Measurements from ENCODE around the gene IYD.
"Not testable (repeated sequence)": the region's sequence is repeated elsewhere in the genome, so short reads cannot be mapped to it uniquely, and the experiment has no call there.

Gene IYD

DNA sequence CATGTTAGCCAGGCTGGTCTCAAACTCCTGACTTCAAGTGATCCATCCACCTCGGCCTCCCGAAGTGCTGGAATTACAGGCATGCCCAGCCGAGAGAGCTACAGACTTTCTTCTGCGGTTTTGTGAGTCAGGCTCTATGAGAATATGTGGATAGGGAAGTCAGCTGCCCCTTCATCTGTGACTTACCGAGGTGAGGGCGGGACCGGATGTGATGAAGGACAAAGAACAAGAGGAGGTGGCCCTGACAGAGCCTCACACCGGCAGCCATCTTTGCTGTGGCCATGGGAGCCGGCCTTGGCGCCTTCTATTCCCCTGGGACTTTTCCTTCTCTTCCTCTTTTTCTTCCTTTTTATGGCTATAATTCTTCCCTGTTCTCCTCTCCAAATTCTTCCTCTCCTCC lies 67.0 kb downstream of the IYD start:
- DNase-seq, result no peak

DNA sequence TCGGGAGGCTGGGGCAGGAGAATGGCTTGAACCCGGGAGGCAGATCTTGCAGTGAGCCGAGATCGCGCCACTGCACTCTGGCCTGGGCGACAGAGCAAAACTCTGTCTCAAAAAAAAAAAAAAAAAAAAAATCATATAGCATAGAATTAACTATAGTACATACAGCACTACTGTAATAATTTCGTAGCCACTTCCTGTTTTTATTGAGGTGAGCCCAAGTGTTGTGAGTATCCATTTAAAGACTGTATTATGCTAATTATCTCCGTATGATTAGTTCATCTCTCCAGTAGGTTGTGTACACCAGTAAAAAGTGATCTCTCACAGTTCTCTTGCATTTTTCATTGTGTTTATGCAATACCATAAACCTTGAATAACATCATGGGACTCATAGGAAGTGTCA lies 70.6 kb downstream of the IYD start:
- no peak for DNase-seq

DNA sequence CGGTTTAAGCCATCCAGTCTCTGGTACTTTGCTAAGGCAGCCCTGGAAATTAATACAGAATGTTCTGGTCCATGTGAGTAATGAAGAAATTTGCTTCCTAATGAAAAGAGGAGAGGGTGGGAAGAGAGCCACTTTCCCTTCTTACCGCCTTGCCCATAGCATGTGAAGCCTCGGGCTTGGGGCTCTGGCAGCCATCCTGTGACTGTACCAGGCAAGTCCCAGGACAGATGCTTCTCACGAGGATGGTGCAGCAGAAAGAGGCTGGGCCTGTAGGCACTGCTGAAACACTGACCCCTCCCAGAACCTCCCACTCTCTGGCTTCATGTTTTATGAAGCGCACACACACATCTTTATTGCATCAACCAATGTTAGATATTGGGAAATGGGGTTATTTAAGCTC lies 74.8 kb downstream of the IYD start:
- DNase-seq, result no peak

DNA sequence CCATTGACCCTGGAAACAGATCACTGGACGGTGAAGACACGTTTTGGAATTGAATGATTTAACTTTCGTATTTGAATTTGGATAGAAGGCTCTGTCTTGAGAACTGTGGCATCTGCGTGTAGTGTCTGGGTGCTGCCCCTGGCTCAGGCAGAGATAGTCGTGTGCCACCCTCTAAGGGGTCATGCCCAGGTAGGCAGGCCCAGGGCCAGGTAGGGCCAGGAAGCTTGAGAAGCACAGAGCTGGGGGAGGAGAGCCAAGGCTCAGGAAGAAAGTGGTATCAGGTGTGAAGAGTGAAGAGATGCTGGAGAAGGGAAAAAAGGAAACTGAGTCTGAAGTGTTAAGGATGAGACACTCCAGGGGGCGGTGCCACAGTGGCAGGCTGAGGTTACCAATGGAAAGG lies 75.5 kb downstream of the IYD start:
- DNase-seq, result no peak

DNA sequence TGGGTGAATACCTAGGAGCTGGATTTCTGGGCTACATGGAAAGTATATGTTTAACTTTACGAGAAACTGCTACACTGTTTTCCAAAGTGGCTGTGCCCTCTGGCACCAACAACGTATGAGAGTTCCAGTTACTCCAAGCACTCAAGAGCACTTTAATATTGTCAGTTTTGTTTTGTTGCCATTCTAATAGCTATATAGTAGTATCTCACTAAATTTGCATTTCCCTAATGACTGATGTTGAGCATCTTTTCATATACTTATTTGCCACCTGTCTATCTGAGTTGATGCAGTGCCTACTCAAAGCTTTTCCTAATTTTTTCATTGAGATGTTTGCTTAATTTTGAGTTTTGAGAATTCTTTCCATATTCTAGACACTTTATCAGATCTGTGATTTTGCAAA lies 76.7 kb downstream of the IYD start:
- no peak for DNase-seq

DNA sequence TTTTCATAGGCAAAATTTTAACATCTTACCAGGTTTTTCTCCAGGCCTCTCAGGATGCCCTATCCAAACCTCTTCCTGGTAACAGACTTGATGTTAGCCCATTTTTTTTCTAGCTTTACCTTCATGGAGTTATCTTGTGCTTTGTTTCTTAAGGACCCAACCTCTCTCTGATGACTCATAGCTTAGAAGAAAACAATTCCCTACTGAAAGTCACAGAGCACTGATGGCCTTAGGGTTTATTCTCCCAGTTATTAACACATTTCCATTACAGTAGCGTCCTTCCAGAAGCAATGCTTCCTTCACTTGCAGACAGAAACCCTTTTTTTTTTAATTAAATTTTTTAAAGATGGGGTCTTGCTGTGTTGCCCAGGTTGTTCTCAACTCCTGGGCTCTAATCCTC lies 79.4 kb downstream of the IYD start:
- no peak for DNase-seq

DNA sequence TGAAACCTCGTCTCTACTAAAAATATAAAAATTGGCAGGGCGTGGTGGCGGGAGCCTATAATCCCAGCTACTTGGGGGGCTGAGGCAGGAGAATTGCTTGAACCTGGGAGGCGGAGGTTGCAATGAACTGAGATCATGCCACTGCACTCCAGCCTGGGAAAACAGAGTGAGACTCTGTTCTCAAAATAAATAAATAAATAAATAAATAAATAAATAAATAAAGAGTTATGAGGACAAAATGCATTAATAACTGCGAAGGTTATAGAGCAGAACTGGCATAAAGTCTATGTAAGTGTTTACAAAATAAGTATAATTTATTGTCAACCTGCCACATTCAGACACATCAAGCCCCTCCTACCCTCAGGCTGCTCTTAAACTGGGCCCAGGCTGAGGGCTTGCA lies 80.2 kb downstream of the IYD start:
- not testable (repeated sequence) for DNase-seq

DNA sequence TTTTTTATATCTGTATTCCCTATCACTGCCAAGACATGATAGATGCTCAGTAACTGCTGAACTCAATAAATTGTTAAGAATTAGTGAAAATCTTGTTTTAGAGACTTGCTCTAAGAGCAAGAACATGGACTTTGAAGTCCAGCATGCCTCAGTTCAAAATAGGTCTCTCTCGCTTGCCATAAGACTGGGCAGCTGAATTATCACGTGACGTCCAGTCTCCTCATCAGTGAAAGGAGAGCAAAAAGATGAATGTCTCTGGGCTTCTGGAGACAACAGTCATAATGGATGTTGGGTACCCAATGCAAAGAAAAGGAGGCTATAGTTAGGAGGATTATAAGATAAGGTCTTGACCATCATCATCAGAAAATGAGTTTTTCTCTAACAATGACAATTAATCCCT lies 82.1 kb downstream of the IYD start:
- no peak for DNase-seq

DNA sequence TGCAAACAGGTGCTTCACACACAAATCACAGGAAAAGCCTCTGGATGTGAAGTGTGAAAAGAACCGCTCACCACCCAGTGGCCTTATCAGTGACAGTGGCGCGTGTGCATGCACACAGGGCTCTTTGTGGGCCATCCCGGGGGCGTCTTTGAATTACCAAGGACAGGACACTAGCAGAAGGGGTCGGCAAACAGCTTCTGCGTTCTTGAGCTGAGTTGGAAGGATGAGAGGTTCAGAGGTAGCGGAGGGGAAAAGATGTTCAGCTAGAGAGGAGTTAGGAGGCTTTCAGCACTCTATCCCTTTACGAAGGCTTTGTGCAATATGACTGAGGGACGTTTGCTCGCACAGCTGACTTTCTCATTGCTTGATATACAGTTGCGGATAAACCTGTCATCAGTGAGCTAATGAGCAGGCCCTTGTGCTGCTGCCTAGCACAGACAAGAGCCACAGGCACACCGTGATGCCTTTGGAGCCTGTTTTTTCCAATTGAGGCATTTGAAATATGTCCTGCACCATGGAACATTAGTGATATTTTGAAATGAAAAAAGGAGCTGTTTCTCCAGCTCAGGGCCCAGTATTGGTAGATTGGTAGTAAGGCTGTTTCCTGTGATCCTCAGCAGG lies 83.1 kb downstream of the IYD start:
- no peak for DNase-seq

DNA sequence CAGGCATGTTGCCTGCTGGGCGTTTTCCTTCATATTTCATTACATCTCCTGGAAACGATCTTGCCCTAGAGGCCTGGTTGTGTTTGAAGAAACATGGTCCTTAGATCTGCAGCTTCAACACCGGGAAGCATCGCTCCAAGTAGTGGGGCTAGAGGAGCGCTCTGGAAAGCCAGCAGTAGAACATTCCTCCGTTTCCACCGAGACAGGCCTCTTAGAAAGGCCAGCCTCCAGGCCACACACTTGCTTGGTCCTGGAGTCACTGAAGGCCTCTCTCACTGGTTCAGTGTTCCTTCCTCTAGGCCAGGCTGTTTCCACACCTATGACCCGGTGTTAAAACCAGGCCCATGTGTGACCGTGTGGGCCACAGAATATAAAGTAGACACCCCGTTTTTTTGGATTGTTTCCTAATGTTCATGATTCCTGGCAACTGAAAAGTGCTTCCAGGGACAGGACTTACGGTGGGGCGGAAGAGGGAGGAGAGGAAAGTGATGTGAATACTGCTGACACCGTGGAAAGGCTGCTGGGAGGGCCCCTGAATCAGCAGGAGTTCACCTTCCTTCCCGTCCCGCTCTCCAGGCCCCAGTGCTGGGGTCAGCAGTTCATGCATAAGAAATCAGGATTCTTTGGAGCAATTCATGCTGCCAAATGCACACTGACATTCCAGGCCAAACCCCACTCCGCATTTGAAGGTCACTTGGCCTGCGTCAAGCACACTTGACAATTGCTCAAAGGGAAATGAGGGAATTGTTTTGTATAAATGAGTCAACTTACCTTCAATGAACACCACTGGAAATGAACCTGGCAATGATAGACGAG lies 83.8 kb downstream of the IYD start:
- DNase-seq, result no peak

DNA sequence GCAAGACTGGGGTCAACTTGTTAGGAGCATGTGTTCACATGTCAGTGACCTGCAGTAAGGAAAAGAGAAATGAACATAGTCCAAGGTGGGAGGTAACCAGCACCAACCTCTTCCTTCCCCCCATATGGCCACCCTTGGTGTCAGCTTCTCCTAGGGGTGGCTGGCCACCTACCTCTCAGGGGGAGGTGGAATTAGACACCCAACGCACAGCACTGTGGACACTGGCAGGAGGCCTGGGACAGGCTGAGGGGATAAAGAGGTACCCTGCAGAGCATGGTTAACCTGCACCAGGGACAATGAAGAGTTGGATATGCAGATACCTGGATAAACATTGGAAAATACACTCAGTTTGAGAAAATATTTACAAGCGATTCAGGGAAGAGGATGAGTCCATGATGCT lies 84.5 kb downstream of the IYD start:
- DNase-seq, result no peak
